ENCODE measurements around the gene ZSCAN5B.
"Not testable (repeated sequence)": the region's sequence is repeated elsewhere in the genome, so short reads cannot be mapped to it uniquely, and the experiment has no call there.

Gene ZSCAN5B

GRCh38 chr19:56193981-56194640 lies 3.5 kb downstream of the ZSCAN5B start:
- TF ChIP-seq, protein P1, sequence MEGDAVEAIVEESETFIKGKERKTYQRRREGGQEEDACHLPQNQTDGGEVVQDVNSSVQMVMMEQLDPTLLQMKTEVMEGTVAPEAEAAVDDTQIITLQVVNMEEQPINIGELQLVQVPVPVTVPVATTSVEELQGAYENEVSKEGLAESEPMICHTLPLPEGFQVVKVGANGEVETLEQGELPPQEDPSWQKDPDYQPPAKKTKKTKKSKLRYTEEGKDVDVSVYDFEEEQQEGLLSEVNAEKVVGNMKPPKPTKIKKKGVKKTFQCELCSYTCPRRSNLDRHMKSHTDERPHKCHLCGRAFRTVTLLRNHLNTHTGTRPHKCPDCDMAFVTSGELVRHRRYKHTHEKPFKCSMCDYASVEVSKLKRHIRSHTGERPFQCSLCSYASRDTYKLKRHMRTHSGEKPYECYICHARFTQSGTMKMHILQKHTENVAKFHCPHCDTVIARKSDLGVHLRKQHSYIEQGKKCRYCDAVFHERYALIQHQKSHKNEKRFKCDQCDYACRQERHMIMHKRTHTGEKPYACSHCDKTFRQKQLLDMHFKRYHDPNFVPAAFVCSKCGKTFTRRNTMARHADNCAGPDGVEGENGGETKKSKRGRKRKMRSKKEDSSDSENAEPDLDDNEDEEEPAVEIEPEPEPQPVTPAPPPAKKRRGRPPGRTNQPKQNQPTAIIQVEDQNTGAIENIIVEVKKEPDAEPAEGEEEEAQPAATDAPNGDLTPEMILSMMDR (IDR thresholded peaks at IDR 0.05; ENCODE audit: control insufficient read depth, extremely low read depth, insufficient read depth): no peak
- H3K4me3 ChIP-seq (ENCODE audit: low read depth, low read length): no peak overlapping the region
- no peak for DNase-seq (ENCODE audit: low read depth)

DNA sequence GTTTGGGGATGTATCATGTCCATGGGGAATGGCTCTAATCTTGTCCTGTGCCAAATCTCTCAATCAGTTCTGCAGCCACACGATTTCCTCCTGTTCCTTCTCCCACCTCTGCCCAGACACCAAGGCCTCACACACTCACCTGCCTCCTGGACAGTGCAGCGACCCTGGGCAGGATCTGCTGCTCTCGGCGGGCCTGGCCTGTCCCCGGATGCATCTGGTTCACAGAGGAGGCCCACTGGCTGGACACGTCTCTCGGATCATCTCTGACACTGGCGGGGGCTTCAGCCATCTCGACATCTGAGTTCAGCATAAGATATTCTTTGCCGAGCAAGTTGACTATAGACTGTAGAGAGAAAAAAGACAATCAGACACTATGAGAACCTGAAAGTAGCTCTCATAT lies 5.9 kb downstream of the ZSCAN5B start:
- TF ChIP-seq, protein P1 (IDR thresholded peaks at IDR 0.05; ENCODE audit: control insufficient read depth, extremely low read depth, insufficient read depth): no peak
- H3K4me3 ChIP-seq (ENCODE audit: low read depth, low read length): no peak overlapping the region

DNA sequence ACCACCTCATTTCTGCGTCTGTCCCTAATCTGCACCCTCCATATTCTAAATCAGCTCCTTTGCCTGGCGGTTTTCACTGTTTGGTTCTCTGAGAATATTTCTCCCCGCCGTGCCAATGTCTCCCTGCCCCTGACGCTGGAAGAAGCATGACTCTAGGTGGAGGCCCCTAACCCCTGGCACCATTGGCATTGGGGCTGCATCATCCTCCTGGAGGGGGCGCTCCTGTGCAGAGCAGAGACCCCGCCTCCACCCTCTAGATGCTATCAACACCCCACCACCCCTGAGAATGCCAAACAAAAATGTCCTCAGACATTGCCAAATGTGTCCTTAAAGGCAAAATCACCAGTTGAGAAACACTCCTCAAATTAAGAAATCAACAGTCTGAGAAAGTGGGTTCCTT lies 6.5 kb downstream of the ZSCAN5B start:
- no peak overlapping the region for H3K4me3 ChIP-seq (ENCODE audit: low read depth, low read length)

More for the DNA sequence above, 5.9 kb downstream of the ZSCAN5B start:
- DNase-seq (ENCODE audit: low read depth): no peak

GRCh38 chr19:56189785-56190184 lies 7.8 kb downstream of the ZSCAN5B start:
- no peak for DNase-seq (ENCODE audit: low read depth)
- TF ChIP-seq, protein P1 (IDR thresholded peaks at IDR 0.05; ENCODE audit: control insufficient read depth, extremely low read depth, insufficient read depth): no peak
- H3K4me3 ChIP-seq (ENCODE audit: low read depth, low read length): no peak overlapping the region

More for the DNA sequence above, 6.5 kb downstream of the ZSCAN5B start:
- TF ChIP-seq, protein P1 (IDR thresholded peaks at IDR 0.05; ENCODE audit: control insufficient read depth, extremely low read depth, insufficient read depth): no peak
- DNase-seq (ENCODE audit: low read depth): no peak

DNA sequence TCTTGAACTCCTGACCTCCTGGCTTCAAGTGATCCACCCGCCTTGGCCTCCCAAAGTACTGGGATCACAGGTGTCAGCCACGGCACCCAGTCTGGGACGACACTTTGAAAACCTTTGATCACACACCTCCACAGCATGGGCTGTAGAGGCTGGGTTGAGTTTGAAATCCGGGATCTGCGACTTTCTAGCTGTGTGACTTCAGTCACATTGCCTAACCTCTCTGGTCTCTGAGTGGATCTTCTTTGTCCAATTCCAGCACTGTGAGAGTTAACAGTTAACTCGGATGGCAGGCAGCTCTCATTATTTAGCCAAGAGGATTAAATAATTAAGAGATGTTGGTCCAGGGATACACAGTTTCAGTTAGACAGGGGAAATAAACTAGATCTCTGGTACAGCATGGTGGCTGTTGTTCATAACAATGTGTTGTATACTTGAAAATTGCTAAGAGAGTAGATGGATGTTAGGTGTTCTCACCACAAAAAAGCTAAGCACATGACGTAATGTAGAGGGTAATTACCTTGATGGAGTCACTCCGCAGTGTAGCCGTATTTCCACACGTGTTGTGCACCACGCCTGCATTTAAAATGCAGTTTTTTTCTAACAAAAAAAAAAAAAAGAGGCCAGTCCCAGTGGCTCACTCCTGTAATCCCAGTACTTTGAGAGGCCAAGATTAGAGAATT lies 19.9 kb downstream of the ZSCAN5B start:
- no peak for DNase-seq (ENCODE audit: low read depth)
- no peak overlapping the region for H3K4me3 ChIP-seq (ENCODE audit: low read depth, low read length)
- TF ChIP-seq, protein P1 (IDR thresholded peaks at IDR 0.05; ENCODE audit: control insufficient read depth, extremely low read depth, insufficient read depth): no peak

- TF ChIP-seq, protein P1 (IDR thresholded peaks at IDR 0.05; ENCODE audit: control insufficient read depth, extremely low read depth, insufficient read depth): no peak
- DNase-seq (ENCODE audit: low read depth): no peak
- H3K4me3 ChIP-seq (ENCODE audit: low read depth, low read length): no peak overlapping the region
Measured at GRCh38 chr19:56176881-56177280, 20.7 kb downstream of the ZSCAN5B start.

GRCh38 chr19:56176310-56176709 lies 21.3 kb downstream of the ZSCAN5B start:
- DNase-seq (ENCODE audit: low read depth); H3K4me3 ChIP-seq (ENCODE audit: low read depth, low read length): not testable (repeated sequence)

- DNase-seq (ENCODE audit: low read depth); H3K4me3 ChIP-seq (ENCODE audit: low read depth, low read length): not testable (repeated sequence)
Measured at GRCh38 chr19:56175861-56176307, 21.7 kb downstream of the ZSCAN5B start, which contains the start of gene GALP. Gene GALP (plus strand): TSS chr19:56176008. CDS start chr19:56177109, 1,101 bp downstream.
